Endodermal cell (in vitro differentiated cells): Measurements from ENCODE around the gene P3H3. TPM values are rescaled to one million over a fixed set of nuclear protein-coding genes. Genes with fewer than 3 reads are reported as not detected.

Experiments used
- DNase-seq: peaks from one replicate; pipeline ENCODE4 v3.0.0-alpha.2; 2017
- H3K27ac ChIP-seq: 2 replicates; pipeline ENCODE4 v1.5.1; 2013; ENCODE audit warnings: mild to moderate bottlenecking, low read depth, low read length, moderate library complexity
- H3K27me3 ChIP-seq: 2 replicates; pipeline ENCODE4 v1.6.1; 2013; ENCODE audit warnings: mild to moderate bottlenecking, low read length, moderate library complexity; ENCODE audit not compliant: insufficient read depth, control insufficient read depth, poor library complexity, severe bottlenecking
- H3K36me3 ChIP-seq: 2 replicates; pipeline ENCODE4 v1.7.0; 2013; ENCODE audit warnings: mild to moderate bottlenecking, low read length, moderate library complexity; ENCODE audit not compliant: control insufficient read depth, insufficient read depth
- H3K4me1 ChIP-seq: one replicate; pipeline ENCODE4 v1.7.0; 2013; ENCODE audit warnings: low read length; ENCODE audit not compliant: control insufficient read depth, insufficient read depth
- H3K4me3 ChIP-seq: 2 replicates; pipeline ENCODE4 v1.5.1; 2013; ENCODE audit warnings: mild to moderate bottlenecking, low read length, moderate library complexity
- H3K9ac ChIP-seq: 2 replicates; pipeline ENCODE4 v1.6.1; 2013; ENCODE audit warnings: mild to moderate bottlenecking, low read length, moderate library complexity; ENCODE audit not compliant: poor library complexity, severe bottlenecking; ENCODE audit errors: extremely low read depth
- H3K9me3 ChIP-seq: 2 replicates; pipeline ENCODE4 v1.6.1; 2013; ENCODE audit warnings: mild to moderate bottlenecking, low read length, moderate library complexity; ENCODE audit not compliant: control insufficient read depth
- H3K27ac Mint-ChIP-seq: 2 replicates; pipeline ENCODE4 v1.8.0; 2020; ENCODE audit warnings: mixed read lengths
- H3K27me3 Mint-ChIP-seq: 2 replicates; pipeline ENCODE4 v1.8.0; 2021; ENCODE audit warnings: mild to moderate bottlenecking, mixed read lengths; ENCODE audit not compliant: insufficient read depth
- H3K36me3 Mint-ChIP-seq: 2 replicates; pipeline ENCODE4 v1.8.0; 2020; ENCODE audit warnings: low read depth, mixed read lengths
- H3K4me1 Mint-ChIP-seq: 2 replicates; pipeline ENCODE4 v1.8.0; 2020; ENCODE audit warnings: mixed read lengths
- H3K4me3 Mint-ChIP-seq: 2 replicates; pipeline ENCODE4 v1.8.0; 2020; ENCODE audit warnings: mild to moderate bottlenecking, moderate library complexity, mixed read lengths
- H3K9me3 Mint-ChIP-seq: 2 replicates; pipeline ENCODE4 v1.8.0; 2020; ENCODE audit warnings: mild to moderate bottlenecking, mixed read lengths
- CTCF ChIP-seq: fragments of 200-600 bp; sonication (generic); conservative IDR thresholded peaks from 2 replicates; pipeline ENCODE4 v1.5.0; 2021; ENCODE audit warnings: antibody characterized with exemption, mild to moderate bottlenecking
- WGBS, 2 experiments: methylation state at CpG; one replicate each; pipeline versions ENCODE4 v1.1.5 to v1.1.7; 2013; ENCODE audit warnings: missing lambda C conversion rate in 2 of 2, mixed read lengths in 1 of 2; ENCODE audit not compliant: insufficient coverage in 1 of 2, insufficient read length in 1 of 2; 5-methylcytosine and 5-hydroxymethylcytosine counted together
- total RNA-seq, 2 donors: library from RNA; stranded (reverse); fragmentation: NEBNext Ultra II Directional in 1 of 2; extraction: Animal tissue kit (Norgen Biotek cat#: 25700) in 1 of 2; gene quantifications; 2 replicates in 1 of 2; 3 replicates in 1 of 2; pipeline ENCODE4 v1.2.1, GENCODE V29; 2021

The P3H3 gene
- total RNA-seq, 2 donors from 2014 or later: 58.4 to 63.1 TPM

- peaks cover 34% of the 10 kb centered on the region for H3K4me1 Mint-ChIP-seq
- 81 to 85% methylated on average over 4 of the region's 4 CpGs for WGBS, 2 experiments
- H3K36me3 Mint-ChIP-seq: peaks cover 51% of the 10 kb centered on the region
These were observed 13.9 kb downstream of the P3H3 start for GRCh38 chr12:6842075-6842474.

GRCh38 chr12:6843118-6843902 lies 15.1 kb downstream of the P3H3 start:
- H3K27me3 Mint-ChIP-seq: peaks cover 10% of the 10 kb centered on the region
- peaks cover 4% of the 10 kb centered on the region for H3K4me1 ChIP-seq
- peak; percentile 70 for TF ChIP-seq CTCF
- H3K36me3 ChIP-seq: peaks cover 56% of the 10 kb centered on the region
- no peak overlapping the region for H3K4me3 ChIP-seq
- no peaks in the 10 kb centered on the region for H3K9me3 Mint-ChIP-seq
- no peak overlapping the region for H3K27ac ChIP-seq
- H3K27ac Mint-ChIP-seq: peak overlapping the region; percentile 84
- no peaks in the 10 kb centered on the region for H3K27me3 ChIP-seq
- WGBS, 2 experiments: 74 to 86% methylated on average over 11 to 16 of the region's 16 CpGs
- peaks cover 34% of the 10 kb centered on the region for H3K4me1 Mint-ChIP-seq
- H3K4me3 Mint-ChIP-seq: no peak overlapping the region
- H3K9ac ChIP-seq: no peak overlapping the region
- DNase-seq: peak; percentile 92
- H3K36me3 Mint-ChIP-seq: peaks cover 49% of the 10 kb centered on the region
- H3K9me3 ChIP-seq: no peaks in the 10 kb centered on the region

More at GRCh38 chr12:6842075-6842474, 13.9 kb downstream of the P3H3 start:
- H3K4me3 Mint-ChIP-seq: no peak overlapping the region
- Histone ChIP-seq H3K9me3 (no peaks in the 10 kb centered on the region), H3K4me1 (peaks cover 4% of the 10 kb centered on the region), H3K36me3 (peaks cover 62% of the 10 kb centered on the region), H3K27me3 (no peaks in the 10 kb centered on the region), H3K4me3 (no peak overlapping the region), H3K9ac (no peak overlapping the region), H3K27ac (no peak overlapping the region)
- H3K9me3 Mint-ChIP-seq: no peaks in the 10 kb centered on the region
- no peak overlapping the region for H3K27ac Mint-ChIP-seq
- no peak for DNase-seq
- peaks cover 13% of the 10 kb centered on the region for H3K27me3 Mint-ChIP-seq
- TF ChIP-seq CTCF: no peak

GRCh38 chr12:6845395-6845794 lies 17.2 kb downstream of the P3H3 start:
- Mint-ChIP-seq H3K4me1 (peaks cover 30% of the 10 kb centered on the region), H3K27me3 (peaks cover 2% of the 10 kb centered on the region), H3K4me3 (no peak overlapping the region), H3K36me3 (peaks cover 50% of the 10 kb centered on the region), H3K27ac (no peak overlapping the region), H3K9me3 (no peaks in the 10 kb centered on the region)
- H3K27ac ChIP-seq: no peak overlapping the region
- peaks cover 63% of the 10 kb centered on the region for H3K36me3 ChIP-seq
- no peak for TF ChIP-seq CTCF
- H3K4me3 ChIP-seq: no peak overlapping the region
- no peak for DNase-seq
- WGBS, 2 experiments: 92 to 93% methylated on average over 9 to 17 of the region's 17 CpGs
- no peaks in the 10 kb centered on the region for H3K4me1 ChIP-seq
- H3K27me3 ChIP-seq: no peaks in the 10 kb centered on the region
- no peaks in the 10 kb centered on the region for H3K9me3 ChIP-seq
- H3K9ac ChIP-seq: no peak overlapping the region
